HCT116 (cell line): ENCODE data around the gene ZYG11A. TPM values are rescaled to one million over a fixed set of nuclear protein-coding genes. Genes with fewer than 3 reads are reported as not detected.

Source experiments
- ATAC-seq: fragments of 200-7000 bp; cut with Tn5 transposase; 2 replicates; pipeline ENCODE4 v1.9.1; 2020; ENCODE audit warnings: mild to moderate bottlenecking, moderate library complexity
- BruUV-seq: library from RNA; stranded (reverse); fragments of 400-500 nt; replicated peaks from 2 replicates; lab custom pipeline; 2021; lab: Mats Ljungman, UMichigan
- CTCF ChIA-PET: fragments of 300-600 bp; sonication (Branson Sonifier 250); formaldehyde crosslinking; loops from one replicate; lab custom pipeline; 2021; ENCODE audit warnings: antibody characterized with exemption; lab: Charles Lee
- POLR2A ChIA-PET: fragments of 300-600, 350-600 bp; sonication (Branson Sonifier 250); formaldehyde crosslinking; loops from one replicate; lab custom pipeline; 2021; ENCODE audit warnings: antibody characterized with exemption; lab: Charles Lee
- RAD21 ChIA-PET, 2 experiments: fragments of 300-600 bp; sonication (Branson Sonifier 250); formaldehyde crosslinking; loops; one replicate each; lab custom pipeline; 2023; ENCODE audit warnings: low total read pairs in 2 of 2; ENCODE audit not compliant: uncharacterized antibody in 2 of 2, unreplicated experiment in 2 of 2, low non-redundant PET in 1 of 2; lab: Charles Lee
- DNase-seq: peaks from one replicate; pipeline ENCODE4 v3.0.0-alpha.2; 2010; ENCODE audit warnings: low read depth, low spot score
- H2AFZ ChIP-seq: fragments of 200-600 bp; shearing (Covaris generic), sonication (generic); 2 replicates; pipeline ENCODE4 v1.6.1; 2017; ENCODE audit warnings: low read depth, mixed run types, mixed read lengths, antibody characterized with exemption, low read length; ENCODE audit not compliant: poor library complexity, severe bottlenecking
- H3K27ac ChIP-seq: 2 replicates; pipeline ENCODE4 v1.5.1; 2012; ENCODE audit warnings: low read depth, low read length
- H3K27me3 ChIP-seq: fragments of 200-600 bp; sonication (generic); 2 replicates; pipeline ENCODE4 v1.6.1; 2016; ENCODE audit warnings: mixed run types, low read length, mixed read lengths; ENCODE audit not compliant: insufficient read depth
- H3K36me3 ChIP-seq, 2 experiments: fragments of 200-500 bp in 1 of 2; fragments of 200-600 bp in 1 of 2; sonication (Bioruptor generic) in 1 of 2; sonication (generic) in 1 of 2; 2 replicates each; pipeline versions ENCODE4 v1.5.1 to v1.6.1; 2014 to 2016; ENCODE audit warnings: low read length in 2 of 2, inconsistent platforms in 1 of 2, mixed read lengths in 1 of 2, mixed run types in 1 of 2; ENCODE audit not compliant: insufficient read depth in 2 of 2, control insufficient read depth in 1 of 2
- H3K4me1 ChIP-seq, 2 experiments: fragments of 200-600 bp in 1 of 2; sonication (generic) in 1 of 2; 2 replicates each; pipeline versions ENCODE4 v1.5.1 to v1.6.1; 2012 to 2017; ENCODE audit warnings: low read length in 2 of 2, inconsistent platforms in 1 of 2, mild to moderate bottlenecking in 1 of 2, mixed read lengths in 1 of 2, mixed run types in 1 of 2, moderate library complexity in 1 of 2; ENCODE audit not compliant: insufficient read depth in 2 of 2, control insufficient read depth in 1 of 2
- H3K4me2 ChIP-seq: fragments of 200-600 bp; sonication (generic); 2 replicates; pipeline ENCODE4 v1.6.1; 2017; ENCODE audit warnings: mixed run types, low read length, mixed read lengths
- H3K4me3 ChIP-seq, 2 experiments: fragments of 200-600 bp in 1 of 2; sonication (generic) in 1 of 2; replicated peaks in 1 of 2; 2 replicates each; pipeline ENCODE4 v1.5.1; 2011 to 2016; ENCODE audit warnings: low read length in 2 of 2, control low read depth in 1 of 2, low read depth in 1 of 2, mild to moderate bottlenecking in 1 of 2, mixed read lengths in 1 of 2, mixed run types in 1 of 2
- H3K79me2 ChIP-seq: fragments of 200-600 bp; sonication (generic); 2 replicates; pipeline ENCODE4 v1.6.1; 2017; ENCODE audit warnings: mild to moderate bottlenecking, mixed run types, low read length, moderate library complexity, mixed read lengths; ENCODE audit not compliant: insufficient read depth
- H3K9ac ChIP-seq: fragments of 200-600 bp; sonication (generic); 2 replicates; pipeline ENCODE4 v1.6.1; 2016; ENCODE audit warnings: low read length, mixed read lengths
- H3K9me2 ChIP-seq: fragments of 200-600 bp; sonication (generic), shearing (Covaris generic); 2 replicates; pipeline ENCODE4 v1.6.1; 2017; ENCODE audit warnings: mixed run types, mild to moderate bottlenecking, moderate library complexity; ENCODE audit not compliant: insufficient read depth
- H3K9me3 ChIP-seq, 2 experiments: fragments of 200-500 bp in 1 of 2; fragments of 200-600 bp in 1 of 2; sonication (Bioruptor generic) in 1 of 2; sonication (generic) in 1 of 2; 2 replicates each; pipeline ENCODE4 v1.6.1; 2014 to 2017; ENCODE audit warnings: low read length in 2 of 2, mixed read lengths in 2 of 2, inconsistent platforms in 1 of 2, low read depth in 1 of 2, mild to moderate bottlenecking in 1 of 2, mixed run types in 1 of 2, moderate library complexity in 1 of 2; ENCODE audit not compliant: control insufficient read depth in 1 of 2, insufficient read depth in 1 of 2
- H4K20me1 ChIP-seq: fragments of 200-600 bp; sonication (generic), shearing (Covaris generic); 2 replicates; pipeline ENCODE4 v1.6.1; 2017; ENCODE audit warnings: mixed run types, mild to moderate bottlenecking, moderate library complexity; ENCODE audit not compliant: insufficient read depth
- ELF1 ChIP-seq: IDR thresholded peaks from 2 replicates; pipeline ENCODE4 v1.6.1; 2012; ENCODE audit warnings: low read depth, borderline replicate concordance
- JUND ChIP-seq: IDR thresholded peaks from 2 replicates; pipeline ENCODE4 v1.6.1; 2012
- REST ChIP-seq: IDR thresholded peaks from 2 replicates; pipeline ENCODE4 v1.6.1; 2012; ENCODE audit warnings: low read depth
- intact Hi-C: fragments of 100-400 bp; cut with micrococcal nuclease; formaldehyde crosslinking; loops from 2 replicates; pipeline ENCODE4 v1.10.0; 2022
- total RNA-seq: library from RNA; stranded (reverse); gene quantifications from one replicate; pipeline ENCODE4 v1.2.1, GENCODE V29; 2021; ENCODE audit not compliant: unreplicated experiment

ZYG11A gene
- total RNA-seq, 1 experiment from 2014 or later: 0.05 TPM

- intact Hi-C loops: loop anchor here (5.0 kb wide), 1 partner anchor 218 kb away; no protein-coding TSS in a partner anchor
- TF ChIP-seq ELF1 (no peak), REST (no peak), JUND (no peak)
- TF ChIP-seq, all 23 proteins: peak for 0
- Histone ChIP-seq H3K27ac (no peak overlapping the region), H3K4me1 (peaks cover 5 to 31% of the 10 kb centered on the region in 2 experiments; a peak in 3 of 4 replicates), H3K4me2 (no peak overlapping the region), H3K9ac (no peak overlapping the region), H3K79me2 (no peaks in the 10 kb centered on the region), H3K27me3 (no peaks in the 10 kb centered on the region), H3K36me3 (no peaks in the 10 kb centered on the region), H3K9me3 (no peaks in the 10 kb centered on the region), H3K4me3 (no peak overlapping the region), H2AFZ (no peak overlapping the region), H4K20me1 (no peaks in the 10 kb centered on the region), H3K9me2 (no peaks in the 10 kb centered on the region)
- TSS peak; percentile 44 for BruUV-seq
- DNase-seq (no peak), ATAC-seq (no peak)
- ChIA-PET CTCF (no interaction called here), POLR2A (no interaction called here), RAD21 (no interaction called here)
Observed at GRCh38 chr1:52919723-52920483, 77.3 kb downstream of the ZYG11A start.
